GM19372 (cell line): ENCODE data around the gene COPS8.

Source experiments
- ATAC-seq: cut with Tn5 transposase; IDR thresholded peaks from one replicate; pipeline ENCODE4 v1.9.1; 2021; ENCODE audit warnings: mild to moderate bottlenecking, low read depth, moderate library complexity; ENCODE audit not compliant: unreplicated experiment

Gene COPS8

DNA sequence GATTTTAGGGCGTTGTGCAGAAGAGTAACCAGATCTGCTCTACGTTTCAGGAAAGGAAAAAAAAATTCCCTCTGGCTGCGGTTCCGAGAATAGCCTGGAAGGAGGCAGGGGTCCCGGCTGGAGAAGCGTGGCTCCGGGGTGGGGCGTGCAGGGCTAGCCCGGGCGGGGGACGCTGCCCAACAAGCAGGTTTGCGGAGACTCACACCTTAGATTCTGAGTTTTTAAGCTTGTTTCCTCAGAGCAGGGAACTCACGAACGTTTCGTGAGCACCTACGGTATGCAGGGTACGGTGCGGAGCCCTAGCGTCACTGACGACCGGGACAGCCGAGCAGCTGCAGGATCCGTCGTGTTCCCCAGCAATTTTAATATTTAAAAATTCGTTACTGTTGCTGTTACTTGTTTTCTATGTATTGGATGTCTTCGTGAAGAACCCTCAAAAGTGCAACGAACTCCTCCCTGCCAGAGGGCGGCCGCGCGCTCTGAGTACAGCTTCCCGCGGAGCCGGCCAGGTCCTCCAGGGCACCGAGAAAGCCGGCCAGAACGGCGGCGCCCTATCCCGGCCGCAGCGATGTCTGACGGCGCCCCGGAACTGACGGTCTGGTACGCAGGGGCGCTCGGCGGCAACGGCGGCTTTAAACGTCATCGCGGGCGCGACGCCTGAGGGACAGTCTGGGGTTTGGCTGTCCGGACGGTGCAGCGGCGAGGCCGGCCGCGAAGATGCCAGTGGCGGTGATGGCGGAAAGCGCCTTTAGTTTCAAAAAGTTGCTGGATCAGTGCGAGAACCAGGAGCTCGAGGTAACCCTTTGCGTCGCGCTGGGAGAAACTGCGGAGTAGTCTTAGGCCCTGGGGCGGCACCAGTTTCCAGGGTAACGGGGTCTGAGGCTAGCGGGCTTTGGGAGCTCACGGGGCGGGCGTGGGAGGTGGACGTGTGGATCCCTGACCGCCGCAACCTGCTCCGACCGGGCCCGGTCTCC lies at the start of gene COPS8:
COPS8 (plus strand) TSS at position 642 of the 974 bp plus-strand sequence; CDS start at position 718, 76 bp downstream.
- ATAC-seq = peak; percentile 99

DNA sequence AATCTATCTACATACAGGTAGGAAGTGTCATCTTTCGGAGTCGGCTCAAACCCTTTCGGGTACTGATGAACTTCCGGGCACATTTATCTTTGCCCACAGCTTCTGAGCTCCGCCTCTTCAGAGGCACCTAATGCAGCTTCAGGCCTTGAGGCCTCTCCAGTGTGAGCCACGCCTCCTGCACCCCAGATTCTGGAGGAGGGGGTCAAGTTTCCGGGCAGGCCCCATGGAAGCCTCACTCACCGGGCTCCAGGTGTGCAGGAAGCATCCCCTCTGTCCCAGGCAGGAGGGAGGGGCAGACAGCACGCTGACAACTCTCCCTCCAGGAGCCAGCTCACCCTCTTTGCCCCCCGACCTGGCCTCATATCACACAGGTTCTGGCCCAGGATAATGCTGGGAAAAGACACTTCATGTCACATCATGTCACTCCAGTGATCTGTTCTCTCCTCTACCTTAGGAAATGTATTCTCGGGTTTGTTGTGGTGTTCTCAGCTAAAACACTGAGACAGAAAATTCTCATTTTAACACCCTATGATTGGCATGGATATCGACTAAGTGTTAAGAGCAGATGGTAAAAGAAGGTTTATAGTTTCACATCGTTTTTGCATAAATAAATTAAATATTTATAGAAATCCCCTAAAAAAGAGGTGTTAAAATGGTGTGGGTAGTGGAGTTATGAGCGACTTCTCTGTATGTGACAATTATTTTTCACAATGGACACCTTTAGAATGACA lies 46.2 kb upstream of the COPS8 start:
- no peak for ATAC-seq

DNA sequence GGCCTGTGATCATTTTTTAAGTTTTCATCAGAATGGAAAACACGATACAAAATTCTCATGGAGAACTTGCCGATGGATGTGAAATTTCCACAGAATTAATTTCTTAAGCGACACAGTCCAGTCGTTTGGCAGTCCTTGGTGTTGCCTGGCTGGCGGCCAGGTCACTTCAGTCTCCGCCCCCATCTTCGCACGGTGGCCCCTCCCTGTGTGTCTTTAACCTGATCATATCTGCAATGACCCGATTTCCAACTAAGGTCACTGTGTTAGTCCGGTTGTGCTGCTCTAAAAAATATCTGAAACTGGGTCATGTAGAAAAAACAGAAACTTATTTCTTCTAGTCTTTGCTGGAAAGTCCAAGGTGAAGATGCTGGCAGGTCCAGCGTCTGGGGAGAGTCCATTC lies 44.5 kb upstream of the COPS8 start:
- no peak for ATAC-seq

DNA sequence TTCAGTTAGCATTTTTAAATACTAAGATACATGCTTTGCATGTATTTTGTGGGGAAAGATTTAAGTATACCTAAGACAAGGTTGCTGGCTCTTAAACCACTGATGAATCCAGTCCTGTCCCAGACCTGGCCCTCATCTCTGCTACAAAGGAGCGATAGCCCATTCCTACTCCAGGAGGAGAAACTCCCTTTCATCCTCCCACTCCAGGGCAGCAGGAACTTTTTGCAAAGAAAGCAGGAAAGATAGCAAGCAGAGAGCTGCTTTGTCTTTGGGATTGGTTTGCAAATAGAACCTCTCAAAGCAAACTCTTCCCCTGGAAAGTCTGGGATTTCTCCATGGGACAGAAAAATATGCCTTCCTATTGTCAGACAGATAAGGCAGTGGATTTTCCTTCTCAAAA lies 43.6 kb upstream of the COPS8 start:
- ATAC-seq = no peak

DNA sequence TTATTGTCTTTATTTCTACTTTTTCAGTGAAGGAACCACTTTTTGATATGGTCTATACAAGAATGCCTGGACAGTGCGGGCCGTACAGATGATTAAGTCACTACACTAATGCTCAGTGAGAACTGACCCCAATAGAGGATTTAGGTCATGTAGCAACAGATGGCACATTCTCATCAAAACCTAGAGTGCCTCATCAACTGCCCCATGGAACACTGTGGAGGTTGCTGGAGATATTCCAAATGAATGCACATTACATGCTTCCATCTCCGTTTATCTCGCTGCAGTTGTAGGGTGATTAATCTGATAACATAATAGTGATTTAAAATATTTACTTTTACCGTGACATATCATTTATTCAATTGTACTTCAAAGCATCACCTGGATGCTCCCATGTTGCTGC lies 41.8 kb upstream of the COPS8 start:
- no peak for ATAC-seq

DNA sequence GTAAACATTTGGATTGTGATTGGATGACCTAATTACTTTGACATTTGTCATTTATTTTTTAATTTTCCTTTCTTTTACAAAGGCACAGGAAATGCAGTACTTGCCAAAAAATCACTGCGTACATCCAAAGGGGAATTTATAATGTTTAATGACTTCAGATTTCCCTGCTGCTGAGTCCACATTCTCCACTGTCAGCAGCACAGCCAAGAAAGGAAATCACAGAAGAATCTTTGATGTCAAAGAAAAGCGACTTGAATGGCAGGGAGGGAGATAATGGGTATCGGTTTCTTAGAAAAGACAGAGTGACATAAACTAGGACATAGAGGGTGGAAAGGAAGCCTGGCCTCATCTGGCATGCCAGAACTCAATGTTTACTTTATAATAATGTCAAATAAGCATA lies 41.4 kb upstream of the COPS8 start:
- ATAC-seq = no peak

DNA sequence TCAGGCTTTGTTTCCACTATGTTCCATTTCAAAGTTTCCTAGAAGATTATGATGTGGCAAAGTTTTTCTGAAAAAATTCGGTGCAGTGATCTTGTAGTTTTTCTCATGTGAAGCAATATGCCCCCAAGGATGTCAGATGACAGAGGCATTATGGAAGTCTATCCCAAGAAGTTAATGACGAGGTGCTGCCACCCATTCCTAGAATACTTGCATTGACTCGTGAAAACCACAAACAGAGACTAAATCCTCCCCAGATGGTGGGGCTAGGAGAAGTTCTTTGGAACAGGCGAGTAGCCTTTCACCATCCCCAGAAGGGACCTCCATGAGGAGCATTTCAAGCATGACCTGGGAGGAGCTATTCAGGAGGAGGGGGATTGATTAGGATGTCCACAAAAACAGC lies 40.2 kb upstream of the COPS8 start:
- ATAC-seq = no peak

DNA sequence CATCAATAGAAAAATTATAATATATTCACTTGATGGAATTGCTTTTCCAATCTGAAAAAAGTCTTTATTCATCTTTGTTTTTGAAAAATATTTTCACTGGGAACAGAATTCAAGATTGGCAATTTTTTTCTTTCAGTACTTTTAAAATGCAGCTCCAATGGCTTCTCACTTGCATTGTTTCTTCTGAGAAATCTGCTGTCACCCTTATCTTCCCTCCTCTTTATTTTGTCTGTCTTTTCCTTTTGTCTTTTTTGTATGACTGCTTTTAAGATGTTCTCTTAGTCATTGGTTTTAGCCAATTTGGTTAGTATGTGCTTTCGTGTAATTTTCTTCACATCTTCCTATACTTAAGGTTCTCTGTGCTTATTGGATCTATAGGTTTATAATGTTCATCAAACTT lies 37.1 kb upstream of the COPS8 start:
- no peak for ATAC-seq

DNA sequence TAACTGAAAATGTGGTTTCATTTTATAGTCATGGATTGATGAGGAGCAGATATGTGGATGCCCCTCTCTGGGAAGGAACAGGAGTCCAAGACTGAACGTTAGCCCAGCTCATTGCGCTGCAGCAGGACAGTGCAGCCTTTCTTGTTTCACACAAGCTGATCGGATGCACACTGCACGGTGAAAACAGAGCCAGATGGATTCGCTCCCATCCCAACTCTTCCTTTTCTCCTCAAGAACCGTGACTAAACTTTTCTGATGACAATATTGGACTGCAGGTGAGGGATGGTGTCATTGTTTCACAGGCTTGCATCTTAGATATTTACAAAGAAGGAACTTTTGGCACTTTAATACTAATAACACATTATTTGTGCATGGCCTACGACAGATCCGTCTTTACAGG lies 33.8 kb upstream of the COPS8 start:
- ATAC-seq = no peak

DNA sequence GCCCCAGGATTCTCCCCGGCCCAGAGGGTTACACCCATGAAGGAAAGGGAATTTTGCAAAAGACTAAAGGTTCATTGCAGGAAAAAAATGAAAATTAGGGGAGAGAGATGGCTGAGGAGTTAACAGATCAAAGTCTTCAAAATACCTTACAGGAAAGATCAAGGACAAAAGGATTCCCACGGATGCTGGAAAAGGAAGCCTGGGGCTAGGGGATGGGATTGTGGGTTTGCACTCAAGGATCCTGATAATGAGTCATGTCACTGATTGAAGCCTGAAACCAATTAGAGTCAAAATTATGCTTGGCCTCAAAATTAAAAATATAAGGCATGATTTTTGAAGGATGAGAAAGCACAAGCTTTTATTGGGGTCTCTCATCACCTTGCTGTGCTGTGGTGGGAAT lies 32.6 kb upstream of the COPS8 start:
- ATAC-seq = no peak

DNA sequence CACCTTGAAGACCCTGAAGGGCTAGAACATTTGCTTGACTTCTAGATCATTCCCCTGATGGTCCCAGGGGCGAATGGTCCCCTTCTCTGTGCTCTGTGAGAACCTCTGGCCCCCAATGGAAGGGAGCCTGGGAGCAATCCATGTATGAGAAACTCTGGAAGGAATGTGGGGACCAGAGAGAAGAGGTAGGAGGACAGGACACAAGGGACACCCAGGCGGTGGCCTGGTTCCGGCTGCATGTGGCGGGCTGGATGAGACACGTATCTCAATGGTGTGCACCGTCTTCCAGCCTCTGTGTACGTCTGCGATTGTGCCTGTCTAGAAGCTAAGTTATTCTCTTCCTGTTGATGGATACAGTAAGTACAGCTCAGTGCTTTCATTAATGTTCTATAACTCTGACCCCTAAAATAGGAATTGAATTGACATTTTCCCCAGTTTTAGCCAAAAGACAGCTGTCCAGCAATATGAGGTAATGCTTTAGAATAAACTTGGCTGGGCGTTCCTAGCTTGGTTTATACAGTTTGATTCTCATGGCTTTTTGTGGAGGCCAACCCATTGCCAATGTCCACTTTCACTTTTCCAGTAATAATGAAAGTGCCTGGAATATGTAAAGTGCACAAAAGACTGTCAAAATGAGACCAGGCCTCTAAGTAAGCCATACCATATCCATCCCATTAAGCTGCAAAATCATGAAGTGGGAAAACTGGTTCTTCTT lies 30.1 kb upstream of the COPS8 start:
- ATAC-seq = no peak

DNA sequence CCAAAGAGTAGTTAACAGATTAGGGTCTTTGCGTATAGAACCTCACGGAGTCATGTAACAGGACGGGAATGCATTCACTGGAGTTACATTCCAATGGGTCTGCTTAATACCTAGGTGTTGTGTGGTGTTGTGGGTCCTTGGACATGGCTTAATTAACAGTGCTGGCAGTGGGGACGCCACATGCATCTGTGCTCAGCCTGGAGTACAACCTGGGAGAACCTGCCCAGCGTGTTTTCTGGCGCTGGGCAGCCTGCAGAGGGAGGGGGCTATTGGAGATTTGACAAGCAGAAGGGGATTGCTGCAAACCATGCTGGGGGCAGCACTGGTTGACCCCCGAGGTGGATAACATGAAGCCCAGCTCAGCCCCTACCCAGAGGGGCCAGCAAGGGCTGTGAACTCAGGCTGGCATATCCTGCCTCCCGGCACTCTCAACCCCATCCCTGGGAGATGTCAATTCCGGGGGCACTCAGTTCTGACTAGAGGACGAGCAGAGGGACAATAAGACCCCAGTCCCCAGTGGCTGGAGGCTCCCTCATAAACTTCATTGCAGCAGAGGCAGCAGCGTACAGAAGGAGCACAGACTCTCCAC lies 29.3 kb upstream of the COPS8 start:
- ATAC-seq = no peak

DNA sequence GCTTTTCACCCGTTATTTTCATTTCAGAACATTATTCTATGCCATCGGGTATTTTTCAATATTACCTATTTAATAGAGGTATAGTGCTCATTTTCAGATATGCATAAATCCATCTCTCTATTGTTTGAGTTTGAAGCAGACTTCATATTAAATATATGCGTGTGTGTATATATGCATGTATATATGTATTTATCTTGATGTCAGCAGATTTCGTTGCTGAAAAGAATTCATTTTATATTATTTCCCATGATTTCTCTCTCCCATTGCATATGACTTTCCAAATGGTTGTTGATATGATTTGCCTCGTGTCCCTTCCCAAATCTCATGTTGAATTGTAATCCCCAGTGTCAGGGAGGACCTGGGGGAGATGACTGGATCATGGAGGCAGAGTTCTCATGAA lies 28.6 kb upstream of the COPS8 start:
- no peak for ATAC-seq

DNA sequence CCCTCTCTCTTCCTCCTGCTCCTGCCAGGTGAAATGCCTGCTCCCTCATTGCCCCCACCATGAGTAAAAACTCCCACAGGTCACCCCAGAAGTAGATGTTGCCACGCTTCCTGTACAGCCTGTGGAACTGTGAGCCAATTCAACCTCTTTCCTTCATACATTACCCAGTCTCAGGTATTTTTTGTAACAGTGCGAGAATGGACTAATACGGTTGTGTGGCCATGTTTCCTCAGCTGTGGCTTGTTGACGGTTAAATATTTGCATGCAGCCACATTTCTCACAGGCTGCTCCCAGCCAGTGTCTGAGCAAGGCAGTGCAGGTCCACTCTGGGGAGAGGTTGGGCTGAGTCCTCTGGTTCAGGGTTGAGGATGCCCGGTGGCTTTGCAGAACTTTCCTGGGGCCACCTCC lies 27.8 kb upstream of the COPS8 start:
- ATAC-seq = peak; percentile 70

DNA sequence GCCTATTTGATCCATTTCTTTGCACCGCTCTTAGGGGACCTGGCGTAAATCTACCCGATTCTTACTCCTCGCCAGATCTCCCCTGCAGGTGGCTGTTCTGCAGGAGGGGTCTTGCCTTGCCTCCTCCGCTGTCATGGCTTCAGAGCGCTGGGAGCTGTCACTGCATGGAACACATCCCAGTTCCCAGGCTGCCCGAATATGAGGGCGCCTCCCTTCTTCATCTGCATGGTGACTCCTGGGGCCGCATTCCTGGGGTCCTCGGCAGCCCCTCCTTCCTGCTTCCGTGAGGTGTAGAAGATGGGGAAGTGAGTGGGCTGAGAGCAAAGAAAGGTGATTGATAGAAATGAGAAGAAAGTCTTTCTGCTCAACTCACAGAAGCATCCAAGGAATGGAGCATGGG lies 27.3 kb upstream of the COPS8 start:
- ATAC-seq = no peak

DNA sequence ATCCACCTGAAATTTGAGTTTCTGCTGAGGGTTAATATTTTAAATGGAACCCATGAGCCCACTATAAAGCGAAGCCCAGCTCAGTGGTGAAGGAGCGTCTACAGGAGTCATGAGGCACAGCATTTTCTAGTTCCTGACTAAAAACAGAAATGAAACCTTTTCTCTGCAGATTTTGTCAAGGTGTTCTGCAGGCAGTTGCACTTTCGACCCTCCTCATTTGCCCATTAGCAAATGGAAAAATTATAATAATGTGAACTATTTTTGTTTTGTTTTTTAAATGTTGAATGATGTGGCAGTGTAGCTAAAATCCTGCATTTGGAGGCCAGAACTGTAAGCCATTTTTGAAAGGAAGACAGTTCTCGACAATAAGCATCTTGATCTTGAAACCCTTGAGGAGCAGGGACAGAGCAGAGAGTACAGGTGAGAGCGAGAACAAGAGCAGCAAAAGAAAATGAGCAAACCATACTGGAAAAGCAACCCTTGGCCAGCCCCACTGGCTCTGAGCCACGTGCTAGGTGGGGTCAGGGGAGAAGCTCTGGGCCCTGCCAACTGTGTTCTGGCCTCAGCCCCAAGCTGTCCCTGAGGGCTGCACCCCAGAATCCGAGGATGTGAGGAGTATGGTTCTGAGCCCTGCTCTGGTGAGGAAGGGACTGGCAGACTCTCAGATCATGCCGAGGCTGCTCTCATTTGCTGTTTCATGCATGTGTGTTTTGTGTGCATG lies 26.4 kb upstream of the COPS8 start:
- ATAC-seq = peak; percentile 70

DNA sequence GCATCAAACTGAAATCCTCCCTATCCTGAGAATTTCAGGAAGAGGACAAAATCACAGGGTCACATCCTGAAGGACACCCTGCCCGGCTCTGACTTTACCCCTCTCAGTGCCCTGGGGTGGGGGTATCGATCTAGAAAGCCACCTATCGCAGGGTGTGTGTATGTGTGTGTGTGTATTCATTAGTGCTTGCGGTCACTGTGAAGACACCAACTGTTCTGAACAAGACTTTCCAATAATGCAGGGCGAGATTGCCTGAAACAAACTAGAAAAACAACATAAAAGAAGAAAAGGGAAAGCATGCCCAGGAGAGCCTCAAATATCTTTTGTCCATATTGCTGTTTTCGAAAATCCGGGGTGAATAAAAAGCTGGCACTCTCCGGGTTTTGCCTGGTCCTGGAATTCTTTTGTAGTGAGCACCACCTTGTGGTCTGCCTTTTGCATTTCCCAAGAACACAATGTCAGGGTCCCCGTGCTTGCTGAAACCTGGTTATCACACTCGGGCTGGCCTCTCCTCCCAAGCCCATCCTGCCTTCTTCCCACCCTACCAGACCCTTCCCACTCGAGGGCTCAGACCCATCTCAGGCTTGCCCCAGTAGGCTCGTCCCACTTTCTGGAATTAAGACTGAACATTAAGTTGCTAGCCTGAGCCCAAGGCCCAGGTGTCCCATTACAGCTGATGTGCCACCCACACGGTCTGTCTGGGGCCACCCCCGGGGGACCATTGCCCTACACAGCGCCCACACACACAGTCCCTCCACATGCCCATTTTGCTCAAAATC lies 25.0 kb upstream of the COPS8 start:
- no peak for ATAC-seq

DNA sequence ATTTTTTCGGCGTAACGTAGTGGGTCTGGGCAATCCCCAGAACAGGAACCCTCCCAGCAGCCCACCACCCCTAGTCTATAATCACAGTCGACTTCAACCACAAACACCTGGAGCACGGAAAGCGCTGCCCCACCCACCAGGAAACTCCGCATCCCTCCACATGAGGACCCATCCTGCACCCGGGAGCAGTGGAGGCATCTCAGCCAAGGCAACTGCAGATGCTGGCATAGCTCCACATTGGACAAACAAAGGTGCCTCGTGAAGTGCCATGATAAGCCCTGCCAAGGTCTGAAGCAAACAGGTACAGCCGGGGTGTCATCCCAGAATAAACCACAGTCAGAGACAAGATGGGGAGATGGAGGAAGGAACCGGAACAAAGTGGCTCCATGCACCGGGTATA lies 24.3 kb upstream of the COPS8 start:
- ATAC-seq = no peak

DNA sequence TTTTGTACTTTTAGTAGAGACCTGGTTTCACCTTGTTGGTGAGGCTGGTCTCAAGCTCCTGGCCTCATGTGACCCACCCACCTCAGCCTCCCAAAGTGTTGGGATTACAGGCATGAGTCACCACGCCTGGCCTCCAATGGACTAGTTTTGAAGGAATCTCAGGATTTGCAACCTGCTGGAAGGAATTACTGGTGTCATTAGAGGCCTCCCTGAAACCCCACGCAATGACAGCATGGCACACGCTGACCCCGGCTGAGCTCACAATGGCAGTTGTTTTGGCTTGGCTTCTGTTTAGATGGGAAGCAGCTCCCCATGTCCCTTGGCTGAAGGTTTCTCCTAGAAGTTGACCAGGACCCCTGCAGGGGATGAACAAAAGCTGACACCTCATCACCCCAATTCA lies 23.1 kb upstream of the COPS8 start:
- no peak for ATAC-seq
